Fibroblast of pulmonary artery (primary cell): Measurements from ENCODE around the gene PODN.

Source experiments
- DNase-seq: peaks from one replicate; pipeline ENCODE4 v3.0.0-alpha.2; 2010; ENCODE audit warnings: low read depth
- H3K4me3 ChIP-seq: replicated peaks from 2 replicates; pipeline ENCODE4 v1.5.1; 2011; ENCODE audit warnings: low read depth, mild to moderate bottlenecking, control low read depth, low read length, moderate library complexity
- CTCF ChIP-seq: IDR thresholded peaks from 2 replicates; pipeline ENCODE4 v1.5.1; 2011; ENCODE audit warnings: mild to moderate bottlenecking, control low read depth, low read length, inconsistent platforms; ENCODE audit errors: missing control alignments

PODN gene

GRCh38 chr1:53082826-53083455 is 20.9 kb downstream of the PODN start:
- no peak overlapping the region for H3K4me3 ChIP-seq
- no peak for DNase-seq
- TF ChIP-seq CTCF: no peak

DNA sequence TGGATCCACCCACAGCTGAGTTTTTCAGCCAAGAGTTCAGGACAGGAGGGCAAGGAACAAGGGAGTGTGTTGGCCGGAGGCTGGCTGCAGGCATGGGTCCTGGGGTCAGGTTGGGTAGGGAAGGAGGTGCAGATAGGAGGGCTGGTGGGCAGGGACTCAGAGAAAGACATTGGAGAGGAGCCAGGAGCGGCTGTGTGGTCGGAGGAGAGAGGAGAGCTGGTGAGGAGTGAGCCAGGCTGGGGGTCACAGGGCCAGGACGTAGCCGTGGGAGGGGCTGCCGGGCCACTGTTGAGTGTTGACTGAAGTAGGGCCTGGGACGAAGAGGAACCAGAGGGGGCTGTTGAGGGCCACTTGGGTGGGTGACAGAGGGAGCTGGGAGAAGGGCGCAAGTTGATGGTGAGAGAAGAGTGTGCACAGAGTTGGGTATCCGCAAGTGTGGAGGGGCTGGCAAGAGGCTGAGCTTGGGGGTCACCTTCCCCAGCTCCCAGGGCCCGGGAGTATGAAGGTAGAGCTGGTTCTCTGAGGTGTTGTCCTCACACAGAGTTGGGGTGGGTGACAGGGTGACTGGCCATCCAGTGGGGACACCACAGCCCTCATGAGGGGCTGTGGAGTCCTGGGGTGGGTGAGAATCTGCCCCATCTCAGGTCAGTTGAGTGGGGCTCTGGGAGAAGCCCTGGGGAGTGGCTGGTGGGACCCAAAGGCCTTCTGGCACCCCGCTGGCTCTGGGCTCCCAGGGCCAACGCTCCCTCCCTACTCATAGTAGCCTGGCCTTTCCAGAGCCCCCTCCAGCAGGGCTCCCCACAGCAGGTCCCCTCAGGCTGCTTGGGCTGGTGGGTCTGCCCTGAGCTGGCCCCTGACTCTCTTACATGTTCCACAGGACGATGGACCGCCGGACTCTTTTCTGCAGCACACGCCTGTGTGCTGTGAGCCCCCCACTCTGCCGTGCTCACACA is 21.9 kb downstream of the PODN start:
- no peak overlapping the region for H3K4me3 ChIP-seq
- no peak for TF ChIP-seq CTCF
- no peak for DNase-seq

DNA sequence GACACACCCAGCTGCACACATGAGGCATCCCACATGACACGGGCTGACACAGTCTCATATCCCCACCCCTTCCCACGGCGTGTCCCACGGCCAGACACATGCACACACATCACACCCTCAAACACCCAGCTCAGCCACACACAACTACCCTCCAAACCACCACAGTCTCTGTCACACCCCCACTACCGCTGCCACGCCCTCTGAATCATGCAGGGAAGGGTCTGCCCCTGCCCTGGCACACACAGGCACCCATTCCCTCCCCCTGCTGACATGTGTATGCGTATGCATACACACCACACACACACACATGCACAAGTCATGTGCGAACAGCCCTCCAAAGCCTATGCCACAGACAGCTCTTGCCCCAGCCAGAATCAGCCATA is 22.6 kb downstream of the PODN start:
- H3K4me3 ChIP-seq: no peak overlapping the region
- no peak for DNase-seq
- TF ChIP-seq CTCF: no peak

DNA sequence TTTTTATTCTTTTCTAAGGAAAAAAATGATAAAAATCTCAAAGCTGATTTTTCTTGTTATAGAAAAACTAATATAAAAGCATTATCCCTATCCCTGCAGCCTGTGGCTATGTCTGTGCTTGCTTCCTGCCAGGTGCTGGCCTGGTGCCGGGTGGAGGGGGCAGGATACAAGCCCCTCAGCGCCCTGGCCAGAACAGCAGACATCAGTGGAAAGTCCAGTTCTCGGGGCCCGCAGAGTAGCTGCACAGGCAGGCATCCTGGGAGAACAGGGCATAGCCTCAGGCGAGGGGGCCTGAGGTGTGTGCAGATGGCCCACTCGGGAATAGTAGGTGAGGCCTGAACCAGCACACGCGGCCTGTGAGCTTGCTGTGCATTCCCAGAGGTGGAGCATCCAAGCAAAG is 23.4 kb downstream of the PODN start:
- no peak for TF ChIP-seq CTCF
- no peak overlapping the region for H3K4me3 ChIP-seq
- no peak for DNase-seq

DNA sequence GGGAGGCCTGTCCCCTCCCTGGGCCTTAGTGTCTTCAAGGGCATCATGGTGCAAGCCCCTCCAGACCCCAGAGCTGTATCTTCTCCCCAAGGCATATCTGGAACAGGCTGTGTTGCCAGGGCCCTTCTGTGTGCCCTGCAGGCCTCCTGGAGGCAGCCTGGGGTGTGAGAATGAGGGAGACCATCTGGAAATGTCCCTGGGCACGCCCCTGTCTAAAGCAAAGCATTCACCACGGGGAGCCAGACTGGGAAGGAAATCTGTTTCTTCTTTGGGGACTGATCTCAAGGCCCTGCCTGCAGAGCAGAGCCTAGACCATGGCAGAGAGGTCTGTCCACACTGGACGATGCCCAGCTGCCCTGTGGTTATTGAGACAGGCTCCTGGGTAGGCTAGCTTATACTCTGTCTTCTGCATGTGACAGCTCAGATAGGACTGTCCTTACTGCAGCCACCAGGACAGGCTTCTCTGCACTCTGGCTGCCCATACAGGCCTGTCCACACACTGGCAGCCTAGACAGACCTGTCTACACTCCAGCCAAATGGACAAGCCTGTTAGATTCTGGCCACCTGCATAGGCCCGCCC is 24.6 kb downstream of the PODN start:
- no peak overlapping the region for H3K4me3 ChIP-seq
- TF ChIP-seq CTCF: no peak
- no peak for DNase-seq

DNA sequence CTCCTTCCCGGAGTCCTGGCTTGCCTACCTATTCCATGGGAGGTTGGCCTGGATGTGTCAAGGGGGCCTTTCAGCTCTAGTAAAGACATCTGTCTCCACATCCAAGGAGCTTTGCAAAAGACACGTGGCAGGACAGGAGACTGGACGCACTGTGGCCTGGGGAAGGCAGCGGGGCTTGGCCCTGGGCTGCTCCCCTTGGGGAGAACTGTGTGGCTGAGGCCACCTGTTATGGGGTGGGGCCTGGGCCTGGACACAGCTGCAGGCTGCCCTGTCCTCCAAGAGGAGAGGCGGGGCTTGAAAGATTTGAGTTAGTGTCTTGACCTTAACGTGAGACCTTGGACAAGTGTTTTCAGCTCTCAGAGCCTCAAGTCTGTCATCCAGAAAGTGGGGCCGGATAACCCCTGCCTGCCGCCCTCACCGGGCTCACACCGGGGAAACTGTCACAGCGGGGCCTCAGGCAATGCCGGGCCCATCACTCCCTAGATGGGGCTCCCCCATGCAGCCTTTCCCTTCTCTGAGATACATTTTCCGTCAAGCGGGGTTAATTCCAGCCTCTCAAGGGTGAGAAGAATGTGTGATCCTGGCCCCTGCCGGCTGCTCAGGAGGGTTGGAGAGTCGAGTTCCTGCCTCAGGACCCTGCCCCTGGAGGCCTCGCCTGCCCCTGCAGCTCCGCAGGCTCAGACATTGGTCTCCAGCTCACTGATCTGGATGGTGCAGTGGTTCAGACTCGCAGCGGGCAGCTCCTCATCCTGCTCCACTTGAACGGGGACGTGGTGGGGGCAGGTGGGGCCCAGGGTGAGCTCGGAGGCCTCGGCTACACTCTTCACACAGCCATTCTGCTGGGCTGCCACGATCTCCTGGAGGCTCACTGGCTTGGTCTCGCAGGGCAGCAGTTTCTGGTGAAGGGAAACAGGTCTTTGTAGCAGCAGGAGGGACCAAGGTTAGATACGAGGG is 25.6 kb downstream of the PODN start:
- no peak for TF ChIP-seq CTCF
- H3K4me3 ChIP-seq: no peak overlapping the region
- DNase-seq: no peak
